HG02870 (cell line): ENCODE data around the gene BCR.
"Not testable (repeated sequence)": the region's sequence is repeated elsewhere in the genome, so short reads cannot be mapped to it uniquely, and the experiment has no call there.

Experiments
- ATAC-seq: cut with Tn5 transposase; IDR thresholded peaks from one replicate; pipeline ENCODE4 v1.9.1; 2021; ENCODE audit warnings: mild to moderate bottlenecking, moderate library complexity; ENCODE audit not compliant: unreplicated experiment

BCR gene

DNA sequence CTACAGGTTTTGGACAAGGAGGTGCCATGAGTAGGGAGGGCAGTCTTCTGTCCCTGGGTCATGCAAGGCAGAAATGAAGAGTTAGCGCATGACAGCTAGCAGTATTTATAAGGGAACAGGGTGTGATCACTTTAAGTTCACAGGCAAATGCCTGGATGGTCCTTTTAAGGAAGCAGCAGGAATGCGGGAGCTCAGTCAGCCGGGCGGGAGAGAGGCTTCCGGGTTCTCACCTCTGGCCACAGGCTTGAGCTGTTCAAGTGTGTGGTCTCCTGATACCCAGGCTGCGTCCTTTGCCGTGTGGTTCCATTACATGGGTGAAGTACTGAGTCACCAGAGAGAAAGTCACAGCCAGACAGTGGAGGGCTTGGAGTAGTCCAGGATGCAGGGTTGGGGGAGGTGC lies 105.4 kb downstream of the BCR start:
- no peak for ATAC-seq

DNA sequence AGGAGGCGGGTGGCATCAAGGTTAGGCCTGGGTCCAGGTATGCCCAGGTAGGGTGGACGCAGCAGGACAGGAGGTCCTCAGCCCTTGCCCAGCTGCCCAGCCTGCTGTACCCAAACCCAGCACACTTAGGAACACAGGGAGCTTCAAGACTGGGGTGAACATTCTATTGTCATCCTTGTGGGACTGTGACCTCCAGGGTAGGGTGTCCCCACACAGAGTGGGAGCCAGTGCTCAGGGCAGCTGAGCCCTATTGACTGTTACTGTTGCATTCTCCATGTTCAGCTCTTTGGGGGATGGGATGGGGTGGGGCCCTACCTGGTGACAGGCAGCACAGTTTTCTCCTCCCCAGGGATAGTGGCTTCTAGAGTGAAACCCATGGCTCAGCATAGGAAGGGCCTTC lies 106.0 kb downstream of the BCR start:
- ATAC-seq: no peak

DNA sequence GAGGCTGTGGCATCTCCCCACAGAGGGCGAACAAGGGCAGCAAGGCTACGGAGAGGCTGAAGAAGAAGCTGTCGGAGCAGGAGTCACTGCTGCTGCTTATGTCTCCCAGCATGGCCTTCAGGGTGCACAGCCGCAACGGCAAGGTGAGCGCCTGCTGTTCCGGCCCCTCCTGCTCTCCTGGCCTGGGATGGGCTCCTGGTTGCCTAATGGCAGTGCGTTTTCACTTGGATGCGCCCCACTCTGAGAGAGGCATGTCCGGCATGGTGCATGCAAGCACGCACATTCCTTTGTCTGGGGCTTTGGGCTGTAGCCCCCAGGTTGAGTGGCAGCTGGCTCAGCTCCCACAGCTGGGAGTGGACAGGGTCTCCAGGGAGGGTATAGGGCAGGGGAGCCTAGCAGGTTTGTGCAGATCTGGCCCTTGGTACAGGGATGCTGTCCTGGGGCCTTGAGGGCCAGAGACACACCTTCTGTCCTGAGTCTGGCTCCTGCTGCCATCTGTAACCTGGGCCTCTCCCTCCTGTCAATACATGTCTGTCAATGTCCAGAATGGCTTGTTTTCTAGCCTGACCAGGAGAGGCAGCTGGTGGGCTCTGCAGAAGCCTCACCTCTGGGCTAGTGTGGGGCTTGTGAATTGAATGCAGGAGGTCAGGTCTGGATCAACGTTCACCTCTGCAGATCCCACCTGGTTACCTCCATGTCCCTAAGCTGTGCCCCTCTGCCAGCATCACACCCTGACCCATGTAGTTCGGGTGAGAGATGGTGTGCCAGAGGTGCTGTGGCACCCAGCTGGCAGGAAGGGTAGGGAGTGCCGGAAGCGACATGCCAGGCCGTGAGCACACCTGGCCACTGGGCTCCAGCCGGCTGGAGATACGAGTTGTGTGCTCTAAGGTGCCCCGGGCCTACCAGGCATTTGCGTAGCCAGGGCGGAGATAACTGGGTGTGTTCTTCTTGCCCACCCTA lies 107.1 kb downstream of the BCR start:
- ATAC-seq: no peak

DNA sequence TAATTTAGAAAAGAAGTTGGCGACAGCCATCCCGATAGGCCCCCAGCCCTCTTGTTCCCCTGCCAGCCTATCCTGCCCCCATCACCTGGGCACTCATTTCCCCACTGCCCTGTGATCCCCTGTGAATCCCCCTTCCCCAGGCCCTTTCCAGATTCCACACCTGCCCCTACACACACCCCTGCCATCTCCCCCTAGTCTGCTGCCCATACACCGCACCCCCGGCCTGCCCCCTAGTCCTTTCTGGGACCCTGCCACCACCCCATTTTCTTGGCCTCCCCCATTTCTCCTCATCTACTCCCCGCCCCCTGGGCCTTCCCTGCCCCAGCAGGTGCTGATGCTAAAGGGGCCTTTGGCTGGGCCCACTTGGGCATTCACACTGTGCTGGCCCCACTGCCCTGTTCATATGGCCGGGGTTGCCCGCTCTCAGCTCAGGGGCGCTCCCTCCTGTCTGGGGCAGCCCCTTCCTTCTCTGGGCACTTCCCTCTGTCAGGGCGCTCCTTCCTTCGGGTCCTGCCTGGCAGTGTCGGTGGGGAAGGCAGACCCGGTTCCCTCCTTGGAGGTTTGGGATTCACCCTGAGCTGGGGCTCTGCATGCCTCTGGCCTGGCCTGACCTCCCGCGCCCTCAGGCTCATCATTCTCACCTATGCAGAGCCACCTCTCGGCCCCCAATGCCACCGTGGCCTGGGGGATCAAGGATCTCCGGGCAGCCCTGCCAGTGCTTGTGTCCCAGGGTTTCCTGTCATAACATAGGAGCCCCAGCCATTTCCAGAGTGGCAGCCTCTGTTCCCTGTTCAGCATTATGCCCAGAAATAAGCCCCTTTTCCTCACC lies 108.2 kb downstream of the BCR start:
- no peak for ATAC-seq

- ATAC-seq: no peak
Observed at GRCh38 chr22:23289130-23289503, 108.8 kb downstream of the BCR start.

GRCh38 chr22:23289851-23290724 lies 109.8 kb downstream of the BCR start:
- ATAC-seq: no peak

- ATAC-seq: no peak
Observed at GRCh38 chr22:23291806-23292452, 111.6 kb downstream of the BCR start.

GRCh38 chr22:23292453-23293350 lies 112.4 kb downstream of the BCR start:
- no peak for ATAC-seq

- ATAC-seq: no peak
Observed at GRCh38 chr22:23293720-23294119, 113.4 kb downstream of the BCR start.

- ATAC-seq: no peak
Observed at GRCh38 chr22:23294221-23294620, 113.9 kb downstream of the BCR start.

- ATAC-seq: no peak
Observed at GRCh38 chr22:23300476-23300875, 120.2 kb downstream of the BCR start.

GRCh38 chr22:23301591-23301990 lies 121.3 kb downstream of the BCR start:
- ATAC-seq: no peak

GRCh38 chr22:23302171-23303002 lies 122.1 kb downstream of the BCR start:
- ATAC-seq: no peak

- ATAC-seq: no peak
Observed at GRCh38 chr22:23305321-23305910, 125.1 kb downstream of the BCR start.

GRCh38 chr22:23305922-23306374 lies 125.6 kb downstream of the BCR start:
- no peak for ATAC-seq

- ATAC-seq: no peak
Observed at GRCh38 chr22:23306438-23306921, 126.2 kb downstream of the BCR start.

DNA sequence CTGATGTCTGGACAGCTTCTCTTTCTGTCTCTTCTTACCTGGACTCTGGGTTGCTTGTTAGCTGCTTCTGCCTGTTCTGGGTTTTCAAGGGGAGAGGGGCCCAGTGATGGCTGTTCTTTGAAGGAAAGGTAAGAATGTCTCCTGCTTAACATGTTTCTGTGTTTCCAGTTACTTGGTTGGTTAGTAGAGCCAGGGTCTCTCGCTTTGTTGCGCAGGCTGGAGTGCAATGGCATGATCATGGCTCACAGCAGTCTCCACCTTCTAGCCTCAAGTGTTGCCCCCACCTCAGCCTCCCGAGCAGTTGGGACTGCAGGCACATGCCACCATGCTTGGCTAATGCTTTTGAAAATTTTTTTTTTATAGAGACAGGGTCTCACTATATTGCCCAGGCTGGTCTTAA lies 126.6 kb downstream of the BCR start:
- ATAC-seq: no peak

DNA sequence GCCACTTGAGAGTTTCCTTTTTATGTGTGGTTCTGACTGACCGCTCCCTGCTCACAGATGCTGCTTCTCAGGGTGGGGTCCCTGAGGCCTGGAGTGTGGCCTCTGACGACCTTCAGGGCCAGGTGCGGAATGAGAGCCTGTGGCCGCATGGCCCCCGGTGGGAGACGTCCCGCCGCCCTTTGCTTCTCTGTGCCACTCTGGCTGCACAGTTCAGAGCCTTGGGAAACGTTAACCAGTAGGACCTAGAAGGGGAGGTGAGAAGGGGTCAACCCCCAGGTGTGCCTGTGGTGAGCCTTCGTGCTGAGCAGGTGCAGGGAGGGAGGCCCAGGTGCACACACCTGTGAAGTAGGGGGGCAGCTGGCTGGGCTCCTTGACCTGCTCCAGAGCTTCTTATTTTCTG lies 127.2 kb downstream of the BCR start:
- not testable (repeated sequence) for ATAC-seq
